ENCODE data around the gene RPS13.
"Not testable (repeated sequence)": the region's sequence is repeated elsewhere in the genome, so short reads cannot be mapped to it uniquely, and the experiment has no call there.

The RPS13 gene

DNA sequence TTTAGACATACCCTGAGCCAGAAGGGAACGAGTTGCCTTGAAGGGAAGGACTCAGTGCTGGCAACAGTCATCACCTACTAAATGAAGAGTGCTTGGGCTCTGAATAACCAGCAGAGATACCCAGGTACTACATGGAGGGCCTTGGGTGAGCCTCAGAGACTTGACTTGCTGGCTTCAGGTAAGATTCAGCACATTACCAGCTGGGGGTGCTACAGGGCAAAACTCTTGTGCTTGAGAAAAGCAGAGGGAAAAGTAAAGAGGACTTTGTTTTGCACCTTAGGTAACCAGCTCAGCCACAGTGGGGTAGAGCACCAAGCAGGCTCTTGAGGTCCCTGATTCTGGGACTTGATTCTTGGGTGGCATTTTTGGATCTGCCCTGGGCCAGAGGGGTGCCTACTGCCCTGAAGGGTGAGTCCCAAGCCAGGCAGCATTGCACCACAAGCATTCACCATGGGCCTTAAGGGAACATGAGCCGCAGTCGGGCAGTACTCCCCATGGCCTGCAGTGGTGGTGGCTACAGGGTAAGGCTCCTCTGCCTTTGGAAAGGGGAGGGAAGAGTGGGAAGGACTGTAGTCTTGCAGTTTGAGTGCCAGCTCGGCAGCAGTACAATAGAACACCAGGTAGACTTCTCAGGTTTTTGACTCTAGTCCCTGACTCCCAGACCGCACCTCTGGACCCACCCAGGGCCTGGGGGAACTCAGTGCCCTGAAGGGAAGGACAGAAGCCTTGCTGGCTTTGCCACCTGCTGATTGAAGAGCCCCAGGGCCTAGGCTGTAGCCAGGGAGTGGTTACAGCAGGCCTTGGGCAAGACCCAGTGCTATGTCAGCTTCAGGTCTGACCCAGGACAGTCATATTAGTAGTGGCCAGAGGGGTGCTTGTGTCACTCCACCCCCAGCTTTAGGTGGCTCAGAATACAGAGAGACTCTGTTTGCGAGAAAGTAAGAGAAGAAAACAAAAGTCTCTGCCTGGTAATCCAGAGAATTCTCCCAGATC is 40.5 kb downstream of the RPS13 start:
- no peak for DNase-seq (ENCODE audit: low read depth)

DNA sequence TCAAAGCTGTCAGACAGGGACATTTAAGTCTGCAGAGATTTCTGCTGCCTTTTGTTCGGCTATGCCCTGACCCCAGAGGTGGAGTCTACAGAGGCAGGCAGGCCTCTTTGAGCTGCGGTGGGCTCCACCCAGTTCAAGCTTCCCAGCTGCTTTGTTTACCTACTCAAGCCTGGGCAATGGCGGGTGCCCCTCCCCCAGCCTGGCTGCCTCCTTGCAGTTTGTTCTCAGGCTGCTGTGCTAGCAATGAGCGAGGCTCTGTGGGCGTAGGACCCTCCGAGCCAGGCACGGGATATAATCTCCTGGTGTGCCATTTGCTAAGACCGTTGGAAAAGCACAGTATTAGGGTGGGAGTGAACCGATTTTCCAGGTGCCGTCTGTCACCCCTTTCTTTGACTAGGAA is 43.4 kb downstream of the RPS13 start:
- DNase-seq (ENCODE audit: low read depth) = not testable (repeated sequence)

DNA sequence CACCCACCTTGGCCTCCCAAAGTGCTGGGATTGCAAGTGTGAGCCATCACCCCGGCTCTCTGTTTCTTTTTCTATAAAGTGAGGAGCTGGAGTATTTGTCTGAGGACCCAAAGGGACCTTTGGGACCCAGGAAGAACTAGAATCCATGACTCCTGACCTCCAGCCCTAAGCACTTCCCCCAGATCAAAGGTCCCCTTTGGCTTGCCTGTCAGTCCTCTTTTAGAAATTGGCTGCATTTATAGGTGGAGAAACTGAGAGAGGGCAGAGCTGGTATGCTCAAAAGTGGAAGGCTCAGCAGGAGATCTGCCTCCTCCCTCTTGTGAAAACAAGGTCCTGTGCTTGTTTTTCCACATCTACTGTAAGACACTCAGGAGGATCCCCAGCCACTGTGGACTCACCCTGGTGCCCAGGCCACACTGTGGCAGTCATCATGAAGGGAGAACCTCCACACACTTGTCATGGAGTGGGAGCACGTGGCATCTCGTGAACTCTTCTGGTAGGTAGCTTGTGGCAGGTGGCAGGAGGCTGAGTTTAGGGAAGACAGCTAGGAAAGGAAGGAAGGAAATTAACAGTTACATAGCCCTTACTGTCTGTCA is 50.9 kb downstream of the RPS13 start:
- DNase-seq (ENCODE audit: low read depth) = no peak

DNA sequence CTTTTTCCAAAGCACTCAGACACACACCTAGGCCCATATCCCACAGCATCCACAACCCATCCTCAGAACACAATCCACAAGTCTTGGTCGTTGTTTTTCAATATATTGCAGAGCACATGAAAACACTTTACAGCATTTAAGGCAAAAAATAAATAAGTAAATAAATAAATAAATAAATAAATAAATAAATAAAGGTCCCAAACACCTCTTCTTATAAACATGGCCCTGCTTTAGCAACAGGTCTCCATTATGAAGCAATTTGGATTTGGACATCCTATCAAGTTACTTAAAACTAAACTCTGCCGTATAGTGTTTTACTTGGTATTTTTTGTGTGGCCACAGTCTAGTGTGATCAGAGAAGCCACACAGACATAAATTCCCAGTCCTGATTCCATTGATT is 52.5 kb downstream of the RPS13 start:
- DNase-seq (ENCODE audit: low read depth) = no peak
